Common myeloid progenitor, CD34-positive (primary cell): Measurements from ENCODE around the gene MAP4K1.

Experiments used
- CTCF ChIA-PET: fragments of 350-600 bp; sonication (Branson Sonifier 250); formaldehyde crosslinking; loops from one replicate; lab custom pipeline; 2021; ENCODE audit warnings: antibody characterized with exemption; lab: Charles Lee
- POLR2A ChIA-PET: fragments of 350-600 bp; sonication (Branson Sonifier 250); formaldehyde crosslinking; loops from one replicate; lab custom pipeline; 2021; ENCODE audit warnings: antibody characterized with exemption; lab: Charles Lee
- DNase-seq, 3 donors: peaks; one replicate each; pipeline versions ENCODE4 v3.0.0 to v3.0.0-alpha.2; 2013
- H3K27ac ChIP-seq, 2 experiments: 1 replicate in 1 of 2; 2 replicates in 1 of 2; pipeline ENCODE4 v1.7.0; 2013; ENCODE audit warnings: inconsistent platforms in 2 of 2, low read length in 2 of 2, mild to moderate bottlenecking in 2 of 2, low read depth in 1 of 2, moderate library complexity in 1 of 2; ENCODE audit not compliant: severe bottlenecking in 2 of 2, insufficient read depth in 1 of 2, poor library complexity in 1 of 2
- H3K27me3 ChIP-seq, 5 experiments: replicated peaks in 2 of 5; 1 replicate in 3 of 5; 2 replicates in 2 of 5; pipeline versions ENCODE4 v1.6.1 to v1.7.0; 2013; ENCODE audit warnings: low read length in 4 of 5, mild to moderate bottlenecking in 2 of 5, moderate library complexity in 2 of 5, inconsistent platforms in 1 of 5; ENCODE audit not compliant: insufficient read depth in 5 of 5, control insufficient read depth in 4 of 5
- H3K36me3 ChIP-seq, 4 experiments: 1 replicate in 2 of 4; 2 replicates in 2 of 4; pipeline versions ENCODE4 v1.6.1 to v1.7.0; 2013; ENCODE audit warnings: low read length in 3 of 4, control low read depth in 1 of 4, mild to moderate bottlenecking in 1 of 4; ENCODE audit not compliant: control insufficient read depth in 4 of 4, insufficient read depth in 4 of 4
- H3K4me1 ChIP-seq, 4 experiments: 1 replicate in 3 of 4; 2 replicates in 1 of 4; pipeline versions ENCODE4 v1.6.1 to v1.7.1; 2013; ENCODE audit warnings: low read length in 3 of 4, mild to moderate bottlenecking in 3 of 4, control low read depth in 1 of 4, inconsistent platforms in 1 of 4, moderate library complexity in 1 of 4; ENCODE audit not compliant: control insufficient read depth in 4 of 4, insufficient read depth in 4 of 4; ENCODE audit errors: control extremely low read depth in 1 of 4
- H3K4me3 ChIP-seq, 7 experiments: 1 replicate in 4 of 7; 2 replicates in 3 of 7; pipeline versions ENCODE4 v1.5.1 to v1.7.0; 2013; ENCODE audit warnings: mild to moderate bottlenecking in 7 of 7, low read length in 6 of 7, moderate library complexity in 6 of 7, inconsistent platforms in 2 of 7, low read depth in 2 of 7, control low read depth in 1 of 7; ENCODE audit not compliant: insufficient read depth in 4 of 7, control insufficient read depth in 1 of 7; ENCODE audit errors: extremely low read depth in 1 of 7
- H3K9me3 ChIP-seq, 5 experiments: 1 replicate in 4 of 5; 2 replicates in 1 of 5; pipeline versions ENCODE4 v1.6.1 to v1.7.1; 2013; ENCODE audit warnings: low read length in 4 of 5, mild to moderate bottlenecking in 2 of 5, inconsistent platforms in 1 of 5, low read depth in 1 of 5, moderate library complexity in 1 of 5; ENCODE audit not compliant: control insufficient read depth in 4 of 5, insufficient read depth in 2 of 5; ENCODE audit errors: control extremely low read depth in 1 of 5
- WGBS: methylation state at CpG from one replicate; pipeline ENCODE4 v1.1.5; 2013; ENCODE audit not compliant: insufficient coverage; 5-methylcytosine and 5-hydroxymethylcytosine counted together

MAP4K1 gene

GRCh38 chr19:38658462-38659306 is 40.9 kb upstream of the MAP4K1 start:
- 86% methylated on average over 9 of the region's 15 CpGs for WGBS
- ChIA-PET POLR2A (no interaction called here), CTCF (interaction anchor here (1.4 to 1.8 kb wide), 3 partner anchors 8 to 13 kb away, joined by 4 to 5 read pairs (median 5); partner anchors contain the start of gene ACTN4)
- Histone ChIP-seq H3K27me3 (no peaks in the 10 kb centered on the region), H3K9me3 (no peaks in the 10 kb centered on the region), H3K4me1 (peaks cover 6 to 50% (median 30%) of the 10 kb centered on the region in 4 experiments), H3K36me3 (peaks cover 4 to 49% (median 5%) of the 10 kb centered on the region in 4 experiments), H3K27ac (peak overlapping the region in 1 of 2 experiments; percentile 65), H3K4me3 (no peak overlapping the region)
- DNase-seq, result no peak

- CTCF ChIA-PET, result interaction anchor here (1.3 to 1.6 kb wide), 2 partner anchors 11 to 12 kb away, joined by 4 to 7 read pairs; partner anchors contain the start of gene ACTN4
- Histone ChIP-seq H3K4me3 (no peak overlapping the region), H3K9me3 (no peaks in the 10 kb centered on the region), H3K36me3 (peaks cover 4 to 45% (median 5%) of the 10 kb centered on the region in 4 experiments), H3K4me1 (peaks cover 7 to 47% (median 27%) of the 10 kb centered on the region in 4 experiments), H3K27me3 (no peaks in the 10 kb centered on the region), H3K27ac (peak overlapping the region; percentile 26 to 65)
- POLR2A ChIA-PET, result no interaction called here
- WGBS, result 89% methylated on average over 5 of the region's 8 CpGs
- peak in 1 of 3 donors; percentile 43 for DNase-seq
Observed at GRCh38 chr19:38657633-38658222, 40.0 kb upstream of the MAP4K1 start.

GRCh38 chr19:38656171-38656981 is 38.6 kb upstream of the MAP4K1 start:
- H3K4me1 ChIP-seq, result peaks cover 4 to 53% (median 34%) of the 10 kb centered on the region in 4 experiments
- no peaks in the 10 kb centered on the region for H3K9me3 ChIP-seq
- 100% methylated on average over 2 of the region's 7 CpGs for WGBS
- H3K27ac ChIP-seq, result peak overlapping the region in 1 of 2 experiments; percentile 2
- ChIA-PET CTCF (interaction anchor here (0.8 to 1.3 kb wide), 4 partner anchors 13 to 30 kb away, joined by 3 to 7 read pairs (median 3); no protein-coding TSS in a partner anchor), POLR2A (interaction anchor here (0.7 kb wide), 1 partner anchor 11 kb away, joined by 4 read pairs; no protein-coding TSS in a partner anchor)
- no peaks in the 10 kb centered on the region for H3K27me3 ChIP-seq
- H3K36me3 ChIP-seq, result peaks cover 4 to 40% (median 5%) of the 10 kb centered on the region in 4 experiments
- DNase-seq, result no peak
- no peak overlapping the region for H3K4me3 ChIP-seq

- ChIA-PET POLR2A (no interaction called here), CTCF (interaction anchor here (1.3 to 1.4 kb wide), 2 partner anchors 13 to 27 kb away, joined by 3 to 7 read pairs; no protein-coding TSS in a partner anchor)
- H3K36me3 ChIP-seq, result peaks cover 4 to 33% (median 5%) of the 10 kb centered on the region in 4 experiments
- H3K4me1 ChIP-seq, result peaks cover 10 to 64% (median 45%) of the 10 kb centered on the region in 4 experiments
- H3K27ac ChIP-seq, result no peak overlapping the region
- WGBS, result 93% methylated on average over 4 of the region's 5 CpGs
- no peak overlapping the region for H3K4me3 ChIP-seq
- no peaks in the 10 kb centered on the region for H3K27me3 ChIP-seq
- no peaks in the 10 kb centered on the region for H3K9me3 ChIP-seq
- DNase-seq, result peak in 1 of 3 donors; percentile 36
Observed at GRCh38 chr19:38655148-38655824, 37.5 kb upstream of the MAP4K1 start.

GRCh38 chr19:38654628-38655055 is 36.9 kb upstream of the MAP4K1 start:
- WGBS, result no CpG with 5 or more reads among the region's 6 CpGs
- Histone ChIP-seq H3K9me3 (no peaks in the 10 kb centered on the region), H3K4me1 (peaks cover 12 to 70% (median 51%) of the 10 kb centered on the region in 4 experiments), H3K27me3 (no peaks in the 10 kb centered on the region), H3K36me3 (peaks cover 4 to 33% (median 5%) of the 10 kb centered on the region in 4 experiments), H3K27ac (no peak overlapping the region), H3K4me3 (no peak overlapping the region)
- no peak for DNase-seq
- ChIA-PET CTCF (interaction anchor here (1.4 kb wide), 1 partner anchor 14 kb away, joined by 7 read pairs; no protein-coding TSS in a partner anchor), POLR2A (no interaction called here)

DNA sequence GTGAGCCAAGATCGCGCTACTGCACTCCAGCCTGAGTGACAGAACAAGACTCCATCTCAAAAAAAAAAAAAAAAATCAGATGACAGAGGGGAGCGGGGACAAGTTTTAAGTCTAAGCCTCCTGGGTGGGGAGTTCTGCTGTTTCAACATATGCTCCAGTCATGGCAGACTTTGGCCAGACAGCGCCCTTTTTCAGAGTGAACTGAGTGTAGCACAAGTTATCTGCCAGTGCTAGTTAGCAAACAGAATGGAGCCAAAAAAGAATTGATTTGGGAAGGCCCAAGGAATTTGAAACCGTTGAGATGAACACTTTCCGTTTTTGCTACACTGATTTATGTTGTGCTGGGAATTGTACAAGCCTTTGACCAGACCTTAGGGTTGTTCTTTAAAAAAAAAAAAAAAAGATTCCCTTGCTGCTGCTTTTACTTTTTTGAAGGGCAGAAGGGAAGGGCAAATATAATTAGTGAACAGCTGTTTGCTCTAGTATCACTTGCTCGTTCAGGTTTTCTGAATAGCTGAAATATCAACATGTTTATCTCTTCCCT is 35.3 kb upstream of the MAP4K1 start:
- 68% methylated on average over 5 of the region's 7 CpGs for WGBS
- ChIA-PET CTCF (interaction anchor here (1.0 to 1.4 kb wide), 3 partner anchors 10 to 34 kb away, joined by 3 read pairs; no protein-coding TSS in a partner anchor), POLR2A (interaction anchor here (0.6 kb wide), 2 partner anchors 15 to 66 kb away, joined by 4 read pairs; no protein-coding TSS in a partner anchor)
- Histone ChIP-seq H3K27ac (peak overlapping the region in 1 of 2 experiments; percentile 12), H3K9me3 (no peaks in the 10 kb centered on the region), H3K27me3 (no peaks in the 10 kb centered on the region), H3K4me1 (peaks cover 17 to 76% (median 59%) of the 10 kb centered on the region in 4 experiments), H3K36me3 (peaks cover 4 to 27% (median 5%) of the 10 kb centered on the region in 4 experiments), H3K4me3 (no peak overlapping the region)
- no peak for DNase-seq
